TTC549 (cell line): ENCODE data around the gene NANOGP8.
A peak's percentile ranks its signal among the peaks of the same experiment; 100 is the strongest.
"Not testable (repeated sequence)": the region's sequence is repeated elsewhere in the genome, so short reads cannot be mapped to it uniquely, and the experiment has no call there.

Experiments used
- FAIRE-seq: peaks from 2 replicates; lab custom pipeline; 2012; peaks lifted over from hg19 to GRCh38; lab: Jason Lieb, UNC

The NANOGP8 gene

GRCh38 chr15:35092846-35093245, 7.8 kb upstream of the NANOGP8 start:
- FAIRE-seq: no peak

GRCh38 chr15:35092311-35092710, 7.2 kb upstream of the NANOGP8 start:
- FAIRE-seq: no peak

GRCh38 chr15:35090104-35090807, 5.2 kb upstream of the NANOGP8 start:
- FAIRE-seq: no peak

- FAIRE-seq: no peak
Observed at GRCh38 chr15:35089551-35089950, 4.5 kb upstream of the NANOGP8 start.

GRCh38 chr15:35088329-35088728, 3.2 kb upstream of the NANOGP8 start:
- no peak for FAIRE-seq

GRCh38 chr15:35087759-35088158, 2.7 kb upstream of the NANOGP8 start:
- no peak for FAIRE-seq

GRCh38 chr15:35082371-35083348, 2.4 kb downstream of the NANOGP8 start:
- not testable (repeated sequence) for FAIRE-seq

- FAIRE-seq: not testable (repeated sequence)
Observed at GRCh38 chr15:35081626-35082365, 3.3 kb downstream of the NANOGP8 start.

GRCh38 chr15:35080226-35080625, 4.9 kb downstream of the NANOGP8 start:
- FAIRE-seq: no peak

GRCh38 chr15:35078221-35078915, 6.7 kb downstream of the NANOGP8 start:
- FAIRE-seq: peak; percentile 83

- no peak for FAIRE-seq
Observed at GRCh38 chr15:35071106-35071505, 14.0 kb downstream of the NANOGP8 start.

- peak; percentile 73 for FAIRE-seq
Observed at GRCh38 chr15:35068846-35069475, 16.1 kb downstream of the NANOGP8 start.

- peak; percentile 91 for FAIRE-seq
Observed at GRCh38 chr15:35067496-35068347, 17.4 kb downstream of the NANOGP8 start.

- FAIRE-seq: no peak
Observed at GRCh38 chr15:35066094-35066493, 19.0 kb downstream of the NANOGP8 start.

- FAIRE-seq: peak; percentile 93
Observed at GRCh38 chr15:35064576-35065190, 20.4 kb downstream of the NANOGP8 start.

GRCh38 chr15:35062738-35063099, 22.4 kb downstream of the NANOGP8 start:
- FAIRE-seq: no peak

- FAIRE-seq: no peak
Observed at GRCh38 chr15:35061825-35062737, 23.0 kb downstream of the NANOGP8 start.

GRCh38 chr15:35061161-35061824, 23.8 kb downstream of the NANOGP8 start:
- FAIRE-seq: no peak
